DMS79 treated with DMSO at 0.1 percent for 48 hours (cell line): ENCODE measurements around the gene IFRD2.
"Not testable (repeated sequence)": the region's sequence is repeated elsewhere in the genome, so short reads cannot be mapped to it uniquely, and the experiment has no call there.

ENCODE experiments used
- DNase-seq: peaks from one replicate; lab custom pipeline; 2025; lab: John Stamatoyannopoulos, UW

The IFRD2 gene

GRCh38 chr3:50251220-50251619 lies 41.0 kb downstream of the IFRD2 start:
- no peak for DNase-seq

GRCh38 chr3:50250514-50250913 lies 41.7 kb downstream of the IFRD2 start:
- no peak for DNase-seq

DNA sequence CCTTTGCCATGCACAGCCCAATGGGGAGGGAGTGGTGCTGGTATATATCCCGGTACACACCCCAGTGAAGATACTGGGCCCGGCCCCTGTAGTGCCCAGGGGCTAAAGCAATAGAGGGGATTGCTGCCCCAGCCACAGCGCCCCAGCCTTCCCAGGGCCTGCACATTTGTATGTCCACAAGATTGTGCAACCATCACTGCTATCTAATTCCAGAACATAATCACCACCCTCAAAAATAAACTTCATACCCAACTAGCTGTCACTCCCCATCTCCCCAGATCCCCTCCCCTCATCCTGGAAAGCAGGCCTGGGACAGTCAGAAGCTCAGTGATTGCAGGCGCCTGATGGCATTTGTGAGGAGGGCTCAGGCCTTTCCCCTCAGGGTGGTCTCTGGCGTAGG lies 42.8 kb downstream of the IFRD2 start:
- DNase-seq: no peak

- peak; percentile 44 for DNase-seq
These were observed 43.8 kb downstream of the IFRD2 start for GRCh38 chr3:50248387-50248786.

GRCh38 chr3:50246517-50246954 lies 45.7 kb downstream of the IFRD2 start:
- no peak for DNase-seq

DNA sequence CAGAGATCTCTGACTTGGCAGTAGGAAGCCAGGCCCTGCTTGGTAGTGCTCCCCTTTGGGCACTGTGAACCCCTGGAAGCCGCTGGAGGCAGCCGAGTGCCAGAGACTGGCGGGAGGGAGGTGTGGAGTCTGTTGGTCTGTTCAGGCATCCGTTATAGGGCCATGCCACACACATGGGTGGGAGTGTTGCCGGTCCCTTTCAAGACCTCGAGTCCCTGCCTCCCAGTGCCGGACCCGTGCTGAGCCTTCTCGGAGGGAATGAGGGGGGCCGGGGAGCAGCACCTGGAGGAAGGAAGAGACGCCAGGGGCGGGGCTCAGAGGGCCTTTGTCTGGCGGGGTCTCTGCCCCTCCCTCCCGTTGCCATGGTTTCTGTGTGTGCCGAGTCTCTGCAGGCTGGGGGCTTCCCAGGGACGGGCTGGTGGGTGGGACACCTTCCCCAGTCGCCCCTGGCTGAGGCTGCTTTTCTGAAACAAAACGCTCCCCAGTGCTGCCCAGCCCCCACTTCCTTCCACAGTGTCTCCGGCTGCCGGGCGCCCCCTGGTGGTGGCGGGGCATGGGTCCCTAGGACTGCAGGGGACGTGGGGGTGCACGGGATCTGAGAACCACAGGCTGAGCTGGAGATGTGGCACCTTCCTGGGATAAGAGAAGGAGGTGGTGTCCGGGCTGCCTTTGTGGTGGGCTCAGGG lies 46.3 kb downstream of the IFRD2 start:
- DNase-seq: peak; percentile 52

- no peak for DNase-seq
These were observed 46.9 kb downstream of the IFRD2 start for GRCh38 chr3:50245251-50245745.

DNA sequence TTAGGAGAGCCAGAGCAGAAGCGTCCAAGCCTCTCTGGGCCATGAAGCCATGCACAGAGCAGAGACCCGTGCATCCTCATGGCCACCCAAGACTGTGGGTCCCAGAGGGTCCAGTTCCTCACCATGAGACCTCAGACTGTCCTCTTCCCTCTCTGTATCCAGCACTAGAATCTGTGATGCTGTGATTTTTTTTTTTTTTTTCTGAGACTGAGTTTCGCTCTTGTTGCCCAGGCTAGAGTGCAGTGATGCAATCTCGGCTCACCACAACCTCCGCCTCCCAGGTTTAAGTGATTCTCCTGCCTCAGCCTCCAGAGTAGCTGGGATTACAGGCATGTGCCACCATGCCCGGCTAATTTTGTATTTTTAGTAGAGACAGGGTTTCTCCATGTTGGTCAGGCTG lies 47.4 kb downstream of the IFRD2 start:
- not testable (repeated sequence) for DNase-seq

DNA sequence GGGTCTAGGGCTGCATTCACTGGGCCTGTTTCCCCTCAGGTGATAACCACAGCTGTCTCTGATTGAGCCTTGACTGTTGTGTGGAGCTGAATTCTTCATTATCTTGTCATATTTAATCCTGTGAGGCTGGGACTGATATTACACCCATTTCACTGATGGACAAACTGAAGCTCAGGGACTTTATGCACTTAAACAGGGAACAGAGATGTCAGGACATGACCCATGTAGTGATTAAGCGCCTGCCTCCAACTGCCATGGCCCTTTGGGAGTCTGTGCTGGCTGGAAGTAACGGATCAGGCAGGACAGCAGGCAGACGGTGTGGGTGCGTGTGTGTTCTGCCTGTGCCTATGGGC lies 48.7 kb downstream of the IFRD2 start:
- no peak for DNase-seq

GRCh38 chr3:50242851-50243542 lies 49.2 kb downstream of the IFRD2 start:
- DNase-seq: no peak

DNA sequence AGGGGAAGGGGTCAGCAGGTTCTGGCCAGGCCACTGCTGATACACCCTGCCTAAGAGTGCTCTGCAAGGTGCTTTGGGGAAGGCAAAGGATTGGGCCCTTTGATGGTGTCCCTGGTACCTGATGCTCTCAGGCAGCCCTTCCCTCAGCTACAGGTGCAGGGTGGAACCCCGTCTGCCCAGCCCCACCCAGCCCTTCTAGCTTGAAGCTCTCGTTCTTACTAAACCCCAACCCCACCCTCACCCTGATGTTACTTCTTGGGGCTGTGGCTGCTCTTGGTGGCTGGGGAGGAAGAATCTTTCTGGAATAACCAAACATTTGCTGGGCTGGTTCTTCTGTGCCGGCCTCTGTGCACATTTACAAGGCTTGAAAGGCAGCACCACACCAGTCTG lies 49.9 kb downstream of the IFRD2 start:
- no peak for DNase-seq

DNA sequence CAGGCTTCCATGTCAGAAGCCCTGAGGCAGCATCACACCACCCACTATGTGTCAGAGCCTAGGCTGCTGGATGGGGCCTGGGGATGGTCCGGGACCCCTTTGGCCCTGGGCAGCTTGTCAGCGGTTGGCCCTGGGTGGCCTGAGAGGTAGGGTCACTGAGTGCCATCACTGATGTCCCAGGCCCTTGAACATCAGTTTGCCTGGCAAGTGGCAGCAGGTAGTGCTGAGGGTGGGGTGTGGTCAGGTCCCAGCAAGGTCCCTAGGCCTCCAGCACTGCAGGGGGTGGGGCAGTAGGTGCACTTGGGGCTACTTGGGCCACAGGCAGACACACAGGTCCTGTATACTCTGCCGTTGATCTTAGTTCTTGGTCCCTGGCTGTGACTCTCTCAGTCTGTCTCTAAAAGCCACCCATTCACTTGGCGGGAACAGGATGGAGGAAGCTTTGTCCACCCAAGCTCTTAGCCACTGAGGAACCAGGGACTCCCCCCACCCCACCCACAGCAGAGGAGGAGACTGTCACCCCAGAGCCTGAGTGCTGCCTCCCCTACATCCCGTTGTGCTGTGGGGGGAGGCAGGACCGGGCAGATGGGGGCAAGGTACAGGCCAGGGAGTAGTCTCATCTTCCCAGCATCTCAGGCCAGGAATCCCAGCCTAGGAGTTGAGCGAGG lies 50.4 kb downstream of the IFRD2 start:
- DNase-seq: no peak

DNA sequence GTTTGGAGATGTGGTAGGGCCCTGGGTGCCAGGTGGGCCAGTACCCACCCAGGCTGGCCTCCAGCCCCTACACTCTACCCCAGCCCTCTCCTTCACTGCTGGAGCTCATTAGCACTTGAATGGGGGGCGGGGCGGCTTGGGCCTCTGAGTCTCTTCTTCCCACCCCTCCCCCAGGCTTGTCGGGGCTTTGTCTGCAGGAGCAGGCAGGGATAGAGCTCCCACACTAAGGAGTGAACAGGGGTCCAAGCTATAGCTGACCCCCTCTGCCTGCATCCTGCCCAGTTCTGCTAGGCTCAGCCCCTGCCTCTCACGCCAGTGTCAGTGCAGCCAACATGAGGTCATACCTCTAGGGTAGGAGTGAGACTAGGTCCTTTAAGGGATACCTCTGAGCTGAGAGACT lies 51.1 kb downstream of the IFRD2 start:
- no peak for DNase-seq

DNA sequence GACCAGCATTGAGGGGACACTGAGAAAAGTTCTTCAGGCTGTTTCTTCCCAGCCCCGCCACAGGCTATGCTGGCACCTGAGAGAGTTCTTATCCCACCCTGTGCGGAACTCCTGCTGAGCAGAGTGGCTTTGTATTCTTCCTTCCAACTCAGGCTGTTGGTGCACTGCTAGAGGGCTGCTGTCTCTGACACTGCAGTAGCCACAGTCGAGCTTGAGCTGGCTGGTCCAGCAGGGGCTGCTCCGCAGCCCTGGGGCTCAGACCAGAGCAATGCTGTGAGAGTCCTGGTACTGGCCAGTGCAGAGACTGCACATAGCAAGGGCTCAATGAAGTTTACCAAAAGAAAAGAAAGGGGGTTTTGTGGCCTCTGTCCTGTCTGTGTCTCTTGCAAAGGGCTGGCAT lies 52.6 kb downstream of the IFRD2 start:
- no peak for DNase-seq

DNA sequence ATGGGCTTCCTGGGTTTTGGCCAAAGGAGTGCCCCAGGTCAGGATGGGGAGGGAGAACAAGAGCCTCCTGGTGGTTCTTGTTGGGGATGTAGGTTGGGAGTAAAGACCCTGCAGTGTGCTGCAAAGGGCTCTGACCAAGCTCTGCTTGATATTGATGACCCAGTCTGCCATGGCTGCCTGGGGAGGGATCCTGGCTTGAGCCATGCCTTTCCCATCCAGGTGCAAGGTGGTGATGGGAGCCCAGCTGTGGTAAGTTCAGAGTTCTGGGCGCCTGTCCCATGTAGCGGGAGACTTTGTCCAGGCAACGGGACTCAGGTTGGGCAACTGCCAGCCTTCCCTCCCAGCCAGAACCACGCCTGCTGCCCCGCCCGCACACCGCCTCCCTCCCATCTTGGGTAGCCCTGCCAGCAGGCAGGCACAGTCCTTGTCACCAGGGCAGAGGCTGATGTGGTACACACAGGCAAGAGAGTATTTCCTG lies 53.6 kb downstream of the IFRD2 start:
- DNase-seq: no peak

DNA sequence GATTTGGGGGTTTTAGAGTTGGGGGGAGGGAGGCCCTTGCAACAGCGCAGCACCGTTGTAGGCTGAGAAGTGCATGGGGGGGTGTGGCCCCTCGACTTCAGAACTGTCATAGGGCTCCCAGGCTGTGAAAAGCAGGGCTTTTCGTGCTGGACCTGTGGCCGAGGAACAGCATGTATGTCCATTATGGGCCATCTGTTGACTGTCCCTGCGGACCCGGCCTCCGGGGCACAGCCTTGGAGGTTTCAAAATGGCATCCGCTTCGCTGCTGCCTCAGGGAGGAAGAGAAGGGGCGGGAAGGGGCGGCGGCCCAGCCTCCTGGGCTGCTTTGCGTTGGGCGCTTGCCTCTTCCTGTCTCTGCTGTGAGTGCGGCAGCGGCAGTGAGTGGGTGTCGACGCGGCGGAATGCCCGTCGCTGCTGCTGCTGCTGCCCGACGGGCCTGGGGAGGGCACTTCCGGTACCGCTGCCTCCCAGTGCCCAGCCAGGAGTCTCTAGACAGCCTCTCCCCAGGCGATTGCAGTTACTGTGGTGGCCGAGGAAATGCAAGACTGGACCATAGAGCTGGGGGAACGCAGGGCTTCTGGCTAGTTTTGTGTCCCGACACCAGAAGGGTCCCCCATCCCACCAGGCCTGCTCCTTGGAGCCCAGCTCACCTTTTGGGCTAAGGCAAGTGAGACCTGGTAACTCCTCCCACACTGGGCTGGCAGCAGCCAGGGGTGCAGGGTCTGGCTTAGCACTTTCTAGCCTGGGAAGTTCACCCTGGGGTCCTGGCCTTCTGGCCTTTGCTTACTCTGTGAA lies 54.3 kb downstream of the IFRD2 start:
- DNase-seq: peak; percentile 33
